Measurements from ENCODE around the gene GABRG3.

The GABRG3 gene

GRCh38 chr15:27061739-27062138 is 90.8 kb downstream of the GABRG3 start:
- no peak overlapping the region for H3K27ac ChIP-seq (ENCODE audit: low read depth, low read length)
- no peak overlapping the region for H3K4me3 ChIP-seq (ENCODE audit: low read depth, low read length)
- H3K79me2 ChIP-seq (ENCODE audit: control insufficient read depth, insufficient read depth, low read length, unreplicated experiment), result no peaks in the 10 kb centered on the region
- no peak overlapping the region for H2AFZ ChIP-seq (ENCODE audit: low read length, unreplicated experiment)
- H3K4me1 ChIP-seq (ENCODE audit: control insufficient read depth, insufficient read depth, low read length, unreplicated experiment), result no peaks in the 10 kb centered on the region
- H3K27me3 ChIP-seq (ENCODE audit: insufficient read depth, low read length), result no peaks in the 10 kb centered on the region
- no peaks in the 10 kb centered on the region for H3K36me3 ChIP-seq (ENCODE audit: insufficient read depth, low read length)

GRCh38 chr15:27062951-27063350 is 92.0 kb downstream of the GABRG3 start:
- H3K27ac ChIP-seq (ENCODE audit: low read depth, low read length), result no peak overlapping the region
- no peaks in the 10 kb centered on the region for H3K27me3 ChIP-seq (ENCODE audit: insufficient read depth, low read length)
- no peaks in the 10 kb centered on the region for H3K4me1 ChIP-seq (ENCODE audit: control insufficient read depth, insufficient read depth, low read length, unreplicated experiment)
- H3K36me3 ChIP-seq (ENCODE audit: insufficient read depth, low read length), result no peaks in the 10 kb centered on the region
- no peak overlapping the region for H3K4me3 ChIP-seq (ENCODE audit: low read depth, low read length)
- H2AFZ ChIP-seq (ENCODE audit: low read length, unreplicated experiment), result no peak overlapping the region
- H3K79me2 ChIP-seq (ENCODE audit: control insufficient read depth, insufficient read depth, low read length, unreplicated experiment), result no peaks in the 10 kb centered on the region

GRCh38 chr15:27064080-27064479 is 93.1 kb downstream of the GABRG3 start:
- H3K79me2 ChIP-seq (ENCODE audit: control insufficient read depth, insufficient read depth, low read length, unreplicated experiment), result no peaks in the 10 kb centered on the region
- no peaks in the 10 kb centered on the region for H3K36me3 ChIP-seq (ENCODE audit: insufficient read depth, low read length)
- no peak overlapping the region for H3K4me3 ChIP-seq (ENCODE audit: low read depth, low read length)
- H2AFZ ChIP-seq (ENCODE audit: low read length, unreplicated experiment), result no peak overlapping the region
- H3K4me1 ChIP-seq (ENCODE audit: control insufficient read depth, insufficient read depth, low read length, unreplicated experiment), result no peaks in the 10 kb centered on the region
- H3K27me3 ChIP-seq (ENCODE audit: insufficient read depth, low read length), result no peaks in the 10 kb centered on the region
- no peak overlapping the region for H3K27ac ChIP-seq (ENCODE audit: low read depth, low read length)

- no peak overlapping the region for H2AFZ ChIP-seq (ENCODE audit: low read length, unreplicated experiment)
- no peaks in the 10 kb centered on the region for H3K79me2 ChIP-seq (ENCODE audit: control insufficient read depth, insufficient read depth, low read length, unreplicated experiment)
- no peaks in the 10 kb centered on the region for H3K36me3 ChIP-seq (ENCODE audit: insufficient read depth, low read length)
- no peak overlapping the region for H3K4me3 ChIP-seq (ENCODE audit: low read depth, low read length)
- H3K27me3 ChIP-seq (ENCODE audit: insufficient read depth, low read length), result no peaks in the 10 kb centered on the region
- H3K4me1 ChIP-seq (ENCODE audit: control insufficient read depth, insufficient read depth, low read length, unreplicated experiment), result no peaks in the 10 kb centered on the region
- no peak overlapping the region for H3K27ac ChIP-seq (ENCODE audit: low read depth, low read length)
Measured at GRCh38 chr15:27065151-27065550, 94.2 kb downstream of the GABRG3 start.

GRCh38 chr15:27065785-27066184 is 94.8 kb downstream of the GABRG3 start:
- Histone ChIP-seq H3K36me3 (ENCODE audit: insufficient read depth, low read length) (no peaks in the 10 kb centered on the region), H3K27me3 (ENCODE audit: insufficient read depth, low read length) (no peaks in the 10 kb centered on the region), H3K79me2 (ENCODE audit: control insufficient read depth, insufficient read depth, low read length, unreplicated experiment) (no peaks in the 10 kb centered on the region), H3K4me3 (ENCODE audit: low read depth, low read length) (no peak overlapping the region), H3K27ac (ENCODE audit: low read depth, low read length) (no peak overlapping the region), H3K4me1 (ENCODE audit: control insufficient read depth, insufficient read depth, low read length, unreplicated experiment) (no peaks in the 10 kb centered on the region), H2AFZ (ENCODE audit: low read length, unreplicated experiment) (no peak overlapping the region)

- Histone ChIP-seq H2AFZ (ENCODE audit: low read length, unreplicated experiment) (no peak overlapping the region), H3K36me3 (ENCODE audit: insufficient read depth, low read length) (no peaks in the 10 kb centered on the region)
Measured at GRCh38 chr15:27066446-27066845, 95.5 kb downstream of the GABRG3 start.

GRCh38 chr15:27067175-27067574 is 96.2 kb downstream of the GABRG3 start:
- no peak overlapping the region for H3K27ac ChIP-seq (ENCODE audit: low read depth, low read length)
- no peaks in the 10 kb centered on the region for H3K79me2 ChIP-seq (ENCODE audit: control insufficient read depth, insufficient read depth, low read length, unreplicated experiment)
- H3K36me3 ChIP-seq (ENCODE audit: insufficient read depth, low read length), result no peaks in the 10 kb centered on the region
- no peaks in the 10 kb centered on the region for H3K4me1 ChIP-seq (ENCODE audit: control insufficient read depth, insufficient read depth, low read length, unreplicated experiment)
- no peak overlapping the region for H3K4me3 ChIP-seq (ENCODE audit: low read depth, low read length)
- H3K27me3 ChIP-seq (ENCODE audit: insufficient read depth, low read length), result no peaks in the 10 kb centered on the region
- no peak overlapping the region for H2AFZ ChIP-seq (ENCODE audit: low read length, unreplicated experiment)

More at GRCh38 chr15:27066446-27066845, 95.5 kb downstream of the GABRG3 start:
- Histone ChIP-seq H3K79me2 (ENCODE audit: control insufficient read depth, insufficient read depth, low read length, unreplicated experiment) (no peaks in the 10 kb centered on the region), H3K27me3 (ENCODE audit: insufficient read depth, low read length) (no peaks in the 10 kb centered on the region), H3K27ac (ENCODE audit: low read depth, low read length) (no peak overlapping the region), H3K4me1 (ENCODE audit: control insufficient read depth, insufficient read depth, low read length, unreplicated experiment) (no peaks in the 10 kb centered on the region), H3K4me3 (ENCODE audit: low read depth, low read length) (no peak overlapping the region)

- H3K4me3 ChIP-seq (ENCODE audit: low read depth, low read length), result no peak overlapping the region
- no peaks in the 10 kb centered on the region for H3K4me1 ChIP-seq (ENCODE audit: control insufficient read depth, insufficient read depth, low read length, unreplicated experiment)
- no peaks in the 10 kb centered on the region for H3K36me3 ChIP-seq (ENCODE audit: insufficient read depth, low read length)
- no peaks in the 10 kb centered on the region for H3K27me3 ChIP-seq (ENCODE audit: insufficient read depth, low read length)
- no peaks in the 10 kb centered on the region for H3K79me2 ChIP-seq (ENCODE audit: control insufficient read depth, insufficient read depth, low read length, unreplicated experiment)
- no peak overlapping the region for H2AFZ ChIP-seq (ENCODE audit: low read length, unreplicated experiment)
- H3K27ac ChIP-seq (ENCODE audit: low read depth, low read length), result no peak overlapping the region
Measured at GRCh38 chr15:27070841-27071240, 99.9 kb downstream of the GABRG3 start.

- H2AFZ ChIP-seq (ENCODE audit: low read length, unreplicated experiment), result no peak overlapping the region
- no peaks in the 10 kb centered on the region for H3K79me2 ChIP-seq (ENCODE audit: control insufficient read depth, insufficient read depth, low read length, unreplicated experiment)
- H3K27ac ChIP-seq (ENCODE audit: low read depth, low read length), result no peak overlapping the region
- H3K4me3 ChIP-seq (ENCODE audit: low read depth, low read length), result no peak overlapping the region
- H3K4me1 ChIP-seq (ENCODE audit: control insufficient read depth, insufficient read depth, low read length, unreplicated experiment), result no peaks in the 10 kb centered on the region
- no peaks in the 10 kb centered on the region for H3K36me3 ChIP-seq (ENCODE audit: insufficient read depth, low read length)
- no peaks in the 10 kb centered on the region for H3K27me3 ChIP-seq (ENCODE audit: insufficient read depth, low read length)
Measured at GRCh38 chr15:27074179-27074578, 103.2 kb downstream of the GABRG3 start.

- Histone ChIP-seq H3K79me2 (ENCODE audit: control insufficient read depth, insufficient read depth, low read length, unreplicated experiment) (no peaks in the 10 kb centered on the region), H3K36me3 (ENCODE audit: insufficient read depth, low read length) (no peaks in the 10 kb centered on the region), H3K4me1 (ENCODE audit: control insufficient read depth, insufficient read depth, low read length, unreplicated experiment) (no peaks in the 10 kb centered on the region), H3K27ac (ENCODE audit: low read depth, low read length) (no peak overlapping the region), H3K4me3 (ENCODE audit: low read depth, low read length) (no peak overlapping the region), H2AFZ (ENCODE audit: low read length, unreplicated experiment) (no peak overlapping the region), H3K27me3 (ENCODE audit: insufficient read depth, low read length) (no peaks in the 10 kb centered on the region)
Measured at GRCh38 chr15:27077790-27078189, 106.8 kb downstream of the GABRG3 start.

GRCh38 chr15:27081676-27082418 is 110.9 kb downstream of the GABRG3 start:
- no peaks in the 10 kb centered on the region for H3K36me3 ChIP-seq (ENCODE audit: insufficient read depth, low read length)
- no peak overlapping the region for H3K27ac ChIP-seq (ENCODE audit: low read depth, low read length)
- no peak overlapping the region for H2AFZ ChIP-seq (ENCODE audit: low read length, unreplicated experiment)
- H3K4me1 ChIP-seq (ENCODE audit: control insufficient read depth, insufficient read depth, low read length, unreplicated experiment), result no peaks in the 10 kb centered on the region
- H3K4me3 ChIP-seq (ENCODE audit: low read depth, low read length), result no peak overlapping the region
- no peaks in the 10 kb centered on the region for H3K27me3 ChIP-seq (ENCODE audit: insufficient read depth, low read length)
- no peaks in the 10 kb centered on the region for H3K79me2 ChIP-seq (ENCODE audit: control insufficient read depth, insufficient read depth, low read length, unreplicated experiment)
